Pancreas (tissue), 10 donors: Measurements from ENCODE around the gene SLC13A3. TPM values are rescaled to one million over a fixed set of nuclear protein-coding genes. Genes with fewer than 3 reads are reported as not detected.

Source experiments
- ATAC-seq, 4 donors: fragments of 200-7000 bp; cut with Tn5 transposase; one replicate each; pipeline versions ENCODE4 v1.8.0 to v1.9.1; 2020; ENCODE audit warnings: mild to moderate bottlenecking in 4 of 4, moderate library complexity in 4 of 4
- DNase-seq, 6 donors: peaks; one replicate each; pipeline ENCODE4 v3.0.0-alpha.2; 2020
- FAIRE-seq: peaks from 2 replicates; lab custom pipeline; 2012; peaks lifted over from hg19 to GRCh38; lab: Jason Lieb, UNC
- H3K27ac ChIP-seq, 4 donors: fragments of 200-600 bp; sonication (generic); 1 replicate in 3 of 4; 2 replicates in 1 of 4; pipeline versions ENCODE4 v1.5.0 to v1.8.0; 2020
- H3K27me3 ChIP-seq, 4 donors: fragments of 200-600 bp; one replicate each; pipeline ENCODE4 v1.8.0; 2021
- H3K36me3 ChIP-seq, 3 donors: fragments of 200-600 bp; sonication (generic) in 1 of 3; one replicate each; pipeline versions ENCODE4 v1.5.0 to v1.8.0; 2020 to 2021
- H3K4me1 ChIP-seq, 3 donors: fragments of 200-600 bp; one replicate each; pipeline ENCODE4 v1.8.0; 2021
- H3K4me3 ChIP-seq, 4 donors: fragments of 200-600 bp; sonication (generic) in 2 of 4; one replicate each; pipeline versions ENCODE4 v1.5.0 to v1.8.0; 2020 to 2021
- H3K9me3 ChIP-seq, 4 donors: fragments of 200-600 bp; one replicate each; pipeline ENCODE4 v1.8.0; 2021
- CTCF ChIP-seq, 4 donors: fragments of 200-600 bp; sonication (generic) in 3 of 4; IDR thresholded peaks; one replicate each; pipeline versions ENCODE4 v1.5.0 to v1.8.0; 2021; ENCODE audit warnings: antibody characterized with exemption in 4 of 4
- WGBS, 2 donors: extraction: QIAGEN DNeasy Blood & Tissue Kit; methylation state at CpG; one replicate each; pipeline ENCODE4 v1.1.7; 2013; 5-methylcytosine and 5-hydroxymethylcytosine counted together
- intact Hi-C, 3 donors: fragments of 100-400 bp; cut with DNase I; formaldehyde crosslinking; loops; one replicate each; pipeline versions ENCODE4 v1.11.1 to v1.14.2; 2022
- polyA plus RNA-seq, 2 donors: library from polyadenylated mRNA; stranded (reverse); fragments of 200-250 nt; gene quantifications; one replicate each; pipeline ENCODE4 v1.2.3, GENCODE V29; 2013
- total RNA-seq, 6 donors: library from RNA; stranded (reverse); fragmentation: NEBNext Ultra II Directional in 4 of 6; extraction: Animal tissue kit (Norgen Biotek cat#: 25700) in 4 of 6; gene quantifications; one replicate each; pipeline versions ENCODE4 v1.2.1 to v1.2.4, GENCODE V29; 2021 to 2023
- donor health status: healthy with polysubstance abuse.
- donor health status: DM: no; HTN: no; CAD: no; lungs with moderate emphysema.
- donor health status: DM: no; HTN: no; CAD: no.
- donor health status: control.
- donor health status: control.
- donor health status: Bipolar disorder and iron deficiency.
- donor health status: DM: yes; HTN: yes; CAD: no.
- donor health status: DM: no; HTN: no; CAD: no.
- donor health status: DM: no; HTN: no; CAD: no.
- donor health status: DM: yes; HTN: yes; CAD: no.

Gene SLC13A3
- total and polyA plus RNA-seq, 8 donors = 0.68 to 7.8 (median 4.7) TPM

DNA sequence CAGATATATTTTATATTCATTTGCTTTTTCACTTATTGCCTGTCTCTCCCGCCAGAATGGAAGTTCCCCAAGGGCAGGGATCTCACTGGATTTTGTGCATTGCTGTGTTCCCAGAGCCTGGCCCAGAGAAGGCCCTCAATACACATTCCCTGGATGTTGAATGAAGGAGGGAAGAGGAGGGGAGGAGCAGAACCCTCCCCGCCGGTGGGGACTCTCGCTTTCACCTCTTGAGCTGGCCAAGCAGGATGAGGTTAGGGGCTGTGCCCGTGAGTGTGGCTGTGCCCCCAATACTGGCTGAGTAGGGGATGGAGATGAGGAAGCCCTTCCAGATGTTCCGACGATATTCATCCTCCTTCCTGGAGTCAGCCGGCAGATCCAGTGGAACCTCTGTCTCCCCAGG is 55.3 kb downstream of the SLC13A3 start:
- H3K36me3 ChIP-seq = no peaks in the 10 kb centered on the region
- no peak overlapping the region for H3K27ac ChIP-seq
- WGBS, 2 donors = 80 to 91% methylated on average over 8 of the region's 8 CpGs
- intact Hi-C loops = no loop called here
- H3K9me3 ChIP-seq = no peaks in the 10 kb centered on the region
- TF ChIP-seq CTCF (IDR thresholded peaks at IDR 0.05) = no peak
- H3K4me1 ChIP-seq = no peaks in the 10 kb centered on the region
- FAIRE-seq (no peak), DNase-seq (no peak), ATAC-seq (no peak)
- H3K4me3 ChIP-seq = no peak overlapping the region
- no peaks in the 10 kb centered on the region for H3K27me3 ChIP-seq

GRCh38 chr20:46594725-46595124 is 56.5 kb downstream of the SLC13A3 start:
- Histone ChIP-seq H3K27ac (no peak overlapping the region), H3K27me3 (no peaks in the 10 kb centered on the region), H3K4me1 (no peaks in the 10 kb centered on the region), H3K4me3 (no peak overlapping the region), H3K36me3 (no peaks in the 10 kb centered on the region), H3K9me3 (no peaks in the 10 kb centered on the region)
- intact Hi-C loops = no loop called here
- ATAC-seq (no peak), DNase-seq (no peak), FAIRE-seq (no peak)
- no peak for TF ChIP-seq CTCF (IDR thresholded peaks at IDR 0.05)
- 51 to 56% methylated on average over 2 of the region's 2 CpGs for WGBS, 2 donors

DNA sequence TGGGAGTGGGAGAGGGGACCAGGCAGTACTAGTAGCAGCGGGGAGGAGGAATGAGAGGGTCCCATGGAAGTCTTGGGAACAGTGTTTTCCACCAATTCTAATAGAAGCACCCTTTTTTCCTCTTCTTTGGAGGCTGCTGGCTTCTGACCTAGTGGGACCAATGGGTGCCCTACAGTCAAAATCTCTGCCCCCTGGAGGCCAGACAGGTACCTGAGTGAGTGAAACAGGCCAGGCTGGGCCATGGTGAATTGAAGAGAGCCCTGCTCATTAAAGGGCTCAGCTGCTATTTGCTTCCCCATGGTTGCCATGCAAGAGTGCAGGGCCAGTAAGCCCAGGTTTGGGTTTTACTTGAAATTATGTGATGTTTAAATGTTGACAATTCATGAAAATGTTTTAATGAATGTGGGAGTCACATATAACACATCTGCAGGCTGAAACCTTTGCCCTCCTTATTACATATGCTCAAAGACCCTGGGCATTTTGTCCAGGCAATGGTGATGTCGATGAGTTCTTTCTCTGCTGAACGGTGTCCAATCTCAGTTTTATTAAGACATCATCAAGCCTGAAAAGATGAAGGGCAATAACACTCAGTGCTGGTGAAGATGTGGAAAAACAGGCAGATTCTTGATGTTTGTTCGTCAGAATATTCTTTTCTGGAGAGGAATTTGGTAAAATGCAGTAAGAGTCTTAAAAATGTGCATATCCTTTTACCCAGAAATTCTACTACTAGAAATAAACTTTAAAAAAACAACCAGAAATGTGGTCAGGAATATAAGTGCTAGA is 58.5 kb downstream of the SLC13A3 start:
- FAIRE-seq = no peak
- WGBS, 2 donors = 92 to 96% methylated on average over 4 of the region's 4 CpGs
- DNase-seq = no peak
- TF ChIP-seq CTCF (IDR thresholded peaks at IDR 0.05) = no peak
- intact Hi-C loops = no loop called here
- no peaks in the 10 kb centered on the region for H3K27me3 ChIP-seq
- no peak overlapping the region for H3K27ac ChIP-seq
- no peak overlapping the region for H3K4me3 ChIP-seq
- H3K9me3 ChIP-seq = no peaks in the 10 kb centered on the region
- no peak for ATAC-seq
- H3K4me1 ChIP-seq = no peaks in the 10 kb centered on the region
- H3K36me3 ChIP-seq = no peaks in the 10 kb centered on the region

DNA sequence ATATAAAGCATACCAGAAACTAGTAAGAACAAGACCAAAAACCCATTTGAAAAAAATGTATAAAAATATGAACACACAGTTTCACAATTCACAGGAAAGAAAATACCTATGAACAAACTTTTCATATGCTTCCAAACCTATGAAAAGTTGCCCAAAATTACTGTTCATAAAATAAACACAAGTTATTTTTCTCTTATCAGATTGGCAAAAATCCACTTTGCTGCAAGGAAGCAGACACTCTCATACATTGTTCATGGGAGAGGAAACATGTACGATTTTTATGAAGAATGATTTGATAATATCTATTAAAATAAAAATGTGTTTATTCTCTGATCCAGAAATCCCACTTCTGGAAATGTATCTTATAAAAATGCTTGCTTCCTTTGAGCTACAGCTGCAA is 60.8 kb downstream of the SLC13A3 start:
- H3K27me3 ChIP-seq = no peaks in the 10 kb centered on the region
- H3K4me1 ChIP-seq = no peaks in the 10 kb centered on the region
- FAIRE-seq (no peak), DNase-seq (no peak), ATAC-seq (no peak)
- 46 to 63% methylated on average over 1 of the region's 1 CpG for WGBS, 2 donors
- H3K27ac ChIP-seq = no peak overlapping the region
- H3K9me3 ChIP-seq = no peaks in the 10 kb centered on the region
- TF ChIP-seq CTCF (IDR thresholded peaks at IDR 0.05) = no peak
- intact Hi-C loops = no loop called here
- no peak overlapping the region for H3K4me3 ChIP-seq
- H3K36me3 ChIP-seq = no peaks in the 10 kb centered on the region
